Psoas muscle (tissue), 8 donors: ENCODE measurements around the gene OR2A2. TPM values are rescaled to one million over a fixed set of nuclear protein-coding genes. Genes with fewer than 3 reads are reported as not detected.

Experiments
- ATAC-seq, 4 donors: fragments of 200-7000 bp; cut with Tn5 transposase; one replicate each; pipeline ENCODE4 v1.9.1; 2020; ENCODE audit warnings: moderate library complexity in 3 of 4, mild to moderate bottlenecking in 2 of 4
- DNase-seq, 2 donors: peaks; one replicate each; pipeline ENCODE4 v3.0.0-alpha.2; 2020
- H3K27ac ChIP-seq: fragments of 200-600 bp; one replicate; pipeline ENCODE4 v1.8.0; 2022
- H3K27me3 ChIP-seq, 3 donors: fragments of 200-600 bp in 1 of 3; one replicate each; pipeline versions ENCODE4 v1.6.1 to v1.8.0; 2013 to 2022; ENCODE audit warnings: low read length in 2 of 3, mild to moderate bottlenecking in 2 of 3, moderate library complexity in 1 of 3; ENCODE audit not compliant: insufficient read depth in 3 of 3
- H3K36me3 ChIP-seq, 2 donors: fragments of 200-600 bp in 1 of 2; one replicate each; pipeline versions ENCODE4 v1.6.1 to v1.8.0; 2013 to 2022; ENCODE audit warnings: low read depth in 1 of 2, mild to moderate bottlenecking in 1 of 2, moderate library complexity in 1 of 2; ENCODE audit not compliant: insufficient read depth in 1 of 2
- H3K4me1 ChIP-seq: fragments of 200-600 bp; one replicate; pipeline ENCODE4 v1.8.0; 2022
- H3K4me3 ChIP-seq: fragments of 200-600 bp; one replicate; pipeline ENCODE4 v1.8.0; 2022; ENCODE audit warnings: mild to moderate bottlenecking
- H3K9me3 ChIP-seq: fragments of 200-600 bp; one replicate; pipeline ENCODE4 v1.8.0; 2022
- WGBS, 3 donors: extraction: QIAGEN DNeasy Blood & Tissue Kit; methylation state at CpG; one replicate each; pipeline versions ENCODE4 v1.1.6 to v1.1.7; 2013; 5-methylcytosine and 5-hydroxymethylcytosine counted together
- intact Hi-C, 2 donors: fragments of 100-400 bp; cut with DNase I; formaldehyde crosslinking; loops; one replicate each; pipeline versions ENCODE4 v1.11.0 to v1.14.2; 2022
- polyA plus RNA-seq, 3 donors: library from polyadenylated mRNA; stranded (reverse); fragments of 200-250 nt; gene quantifications; one replicate each; pipeline ENCODE4 v1.2.3, GENCODE V29; 2013
- total RNA-seq, 4 donors: library from RNA; stranded (reverse); fragmentation: NEBNext Ultra II Directional in 2 of 4; extraction: Animal tissue kit (Norgen Biotek cat#: 25700) in 2 of 4; gene quantifications; one replicate each; pipeline versions ENCODE4 v1.2.1 to v1.2.4, GENCODE V29; 2021 to 2023
- TF ChIP-seq, protein P1 (sequence below): fragments of 200-600 bp; IDR thresholded peaks from one replicate; pipeline ENCODE4 v1.8.0; 2022; ENCODE audit warnings: antibody characterized with exemption
- donor health status: healthy with polysubstance abuse.
- donor health status: DM: no; HTN: no; CAD: no; lungs with moderate emphysema.
- donor health status: Bipolar disorder and iron deficiency.
- donor health status: healthy.
- donor health status: DM: yes; HTN: yes; CAD: no.
- donor health status: DM: no; HTN: no; CAD: no.
- donor health status: DM: no; HTN: no; CAD: no.
- donor health status: DM: yes; HTN: yes; CAD: no.

OR2A2 gene
- total and polyA plus RNA-seq, 7 donors: not detected

DNA sequence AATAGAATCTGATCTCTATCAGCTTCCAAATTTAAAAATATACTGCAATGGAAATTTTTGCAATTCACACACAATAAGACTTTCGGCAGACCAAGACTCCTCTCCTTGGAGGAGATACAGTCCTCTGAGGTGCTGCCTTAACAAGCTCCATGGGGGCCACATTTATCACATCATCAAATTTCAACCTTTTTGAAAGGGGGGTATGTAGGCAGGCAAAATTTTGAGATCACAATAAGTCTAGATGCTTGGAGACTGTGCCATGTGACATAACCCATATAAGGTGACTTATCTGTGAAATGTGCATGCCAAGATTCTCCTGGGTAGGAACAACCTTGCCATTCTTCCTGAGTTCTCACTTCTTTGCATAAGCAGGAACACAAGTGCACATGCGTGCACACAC is 23.4 kb upstream of the OR2A2 start, which contains the start of gene OR2A12:
OR2A12 (plus strand) TSS at position 301 of the 400 bp plus-strand sequence. CDS start 8,830 bp downstream, outside the sequence.
- Histone ChIP-seq H3K4me1 (no peaks in the 10 kb centered on the region), H3K36me3 (no peaks in the 10 kb centered on the region), H3K27ac (no peak within 1 kb of the TSS), H3K9me3 (peaks cover 6% of the 10 kb centered on the region), H3K27me3 (no peaks in the 10 kb centered on the region), H3K4me3 (no peak within 1 kb of the TSS)
- ATAC-seq (no peak), DNase-seq (no peak)
- TF ChIP-seq, protein P1, sequence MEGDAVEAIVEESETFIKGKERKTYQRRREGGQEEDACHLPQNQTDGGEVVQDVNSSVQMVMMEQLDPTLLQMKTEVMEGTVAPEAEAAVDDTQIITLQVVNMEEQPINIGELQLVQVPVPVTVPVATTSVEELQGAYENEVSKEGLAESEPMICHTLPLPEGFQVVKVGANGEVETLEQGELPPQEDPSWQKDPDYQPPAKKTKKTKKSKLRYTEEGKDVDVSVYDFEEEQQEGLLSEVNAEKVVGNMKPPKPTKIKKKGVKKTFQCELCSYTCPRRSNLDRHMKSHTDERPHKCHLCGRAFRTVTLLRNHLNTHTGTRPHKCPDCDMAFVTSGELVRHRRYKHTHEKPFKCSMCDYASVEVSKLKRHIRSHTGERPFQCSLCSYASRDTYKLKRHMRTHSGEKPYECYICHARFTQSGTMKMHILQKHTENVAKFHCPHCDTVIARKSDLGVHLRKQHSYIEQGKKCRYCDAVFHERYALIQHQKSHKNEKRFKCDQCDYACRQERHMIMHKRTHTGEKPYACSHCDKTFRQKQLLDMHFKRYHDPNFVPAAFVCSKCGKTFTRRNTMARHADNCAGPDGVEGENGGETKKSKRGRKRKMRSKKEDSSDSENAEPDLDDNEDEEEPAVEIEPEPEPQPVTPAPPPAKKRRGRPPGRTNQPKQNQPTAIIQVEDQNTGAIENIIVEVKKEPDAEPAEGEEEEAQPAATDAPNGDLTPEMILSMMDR: no peak
- intact Hi-C loops: no loop called here
- WGBS, 3 donors: 84 to 87% (median 84%) methylated on average over 2 of the region's 2 CpGs

DNA sequence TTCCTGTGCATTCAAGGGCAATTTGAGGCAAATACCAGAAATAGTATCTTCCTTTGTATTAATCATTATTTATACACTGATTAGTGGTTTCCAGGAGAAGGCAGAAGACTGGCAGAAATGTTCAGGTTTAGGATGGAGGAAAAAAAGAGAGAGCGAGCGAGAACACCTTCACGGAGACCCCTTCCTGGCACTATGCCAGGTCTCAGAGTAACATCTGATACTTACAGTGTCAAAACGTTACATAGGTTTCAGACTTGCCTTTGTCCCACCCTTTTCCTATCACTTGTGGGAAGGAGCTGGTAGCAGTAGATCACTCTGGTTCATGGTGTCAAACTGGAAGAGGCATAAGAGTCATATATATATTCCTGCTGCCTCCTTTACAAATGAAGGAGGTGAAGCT is 22.7 kb upstream of the OR2A2 start:
- Histone ChIP-seq H3K4me3 (no peak overlapping the region), H3K27ac (no peak overlapping the region), H3K9me3 (peaks cover 6% of the 10 kb centered on the region), H3K36me3 (no peaks in the 10 kb centered on the region), H3K27me3 (no peaks in the 10 kb centered on the region), H3K4me1 (no peaks in the 10 kb centered on the region)
- no peak for DNase-seq
- WGBS, 3 donors: 49 to 55% (median 53%) methylated on average over 4 of the region's 4 CpGs
- TF ChIP-seq, protein P1: no peak
- ATAC-seq: no peak
- intact Hi-C loops: no loop called here

DNA sequence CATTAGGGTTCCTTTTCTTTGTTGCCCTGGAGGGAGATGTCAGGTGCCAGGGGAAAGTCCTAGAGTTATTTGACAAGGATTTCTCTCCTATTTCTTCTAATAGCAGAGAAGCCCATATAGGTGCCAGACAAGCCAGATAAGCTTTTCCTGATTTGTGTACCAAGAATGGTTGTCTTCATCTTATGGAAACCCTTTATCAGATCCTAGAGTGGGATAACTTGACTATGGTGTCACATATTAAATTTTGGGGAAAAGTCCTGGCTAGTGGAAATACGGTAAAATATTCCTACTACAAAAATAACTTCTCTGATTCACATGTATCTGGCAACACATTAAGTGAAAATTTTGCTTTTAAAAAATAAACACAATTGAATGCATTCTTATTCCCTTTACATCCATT is 22.2 kb upstream of the OR2A2 start:
- TF ChIP-seq, protein P1: no peak
- no peaks in the 10 kb centered on the region for H3K36me3 ChIP-seq
- no peak for ATAC-seq
- peaks cover 6% of the 10 kb centered on the region for H3K9me3 ChIP-seq
- DNase-seq: no peak
- no peak overlapping the region for H3K4me3 ChIP-seq
- intact Hi-C loops: no loop called here
- WGBS, 3 donors: 70 to 84% (median 73%) methylated on average over 1 of the region's 1 CpG
- H3K27me3 ChIP-seq: no peaks in the 10 kb centered on the region
- no peaks in the 10 kb centered on the region for H3K4me1 ChIP-seq
- H3K27ac ChIP-seq: no peak overlapping the region

DNA sequence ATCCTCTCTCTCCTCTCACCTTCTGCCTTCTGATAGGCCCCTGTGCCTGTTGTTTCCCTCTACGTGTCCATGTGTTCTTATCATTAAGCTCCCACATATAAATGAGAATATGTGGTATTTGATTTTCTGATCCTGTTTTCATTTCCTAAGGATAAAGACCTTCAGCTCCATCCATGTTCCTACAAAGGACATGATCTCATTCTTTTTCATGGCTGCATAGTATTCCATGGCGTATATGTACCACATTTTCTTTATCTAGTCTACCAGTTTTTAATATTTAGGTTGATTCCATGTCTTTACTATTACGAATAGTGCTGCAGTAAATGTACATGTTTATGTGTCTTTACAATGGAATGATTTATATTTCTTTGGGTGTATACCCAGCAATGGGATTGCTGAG is 18.7 kb upstream of the OR2A2 start:
- Histone ChIP-seq H3K36me3 (no peaks in the 10 kb centered on the region), H3K4me1 (no peaks in the 10 kb centered on the region), H3K4me3 (no peak overlapping the region), H3K9me3 (peaks cover 6% of the 10 kb centered on the region), H3K27ac (no peak overlapping the region), H3K27me3 (peaks cover 0 to 2% (median 0%) of the 10 kb centered on the region in 3 donors)
- intact Hi-C loops: no loop called here
- TF ChIP-seq, protein P1: no peak
- no peak for DNase-seq
- ATAC-seq: no peak
- 85 to 88% (median 87%) methylated on average over 3 of the region's 3 CpGs for WGBS, 3 donors

DNA sequence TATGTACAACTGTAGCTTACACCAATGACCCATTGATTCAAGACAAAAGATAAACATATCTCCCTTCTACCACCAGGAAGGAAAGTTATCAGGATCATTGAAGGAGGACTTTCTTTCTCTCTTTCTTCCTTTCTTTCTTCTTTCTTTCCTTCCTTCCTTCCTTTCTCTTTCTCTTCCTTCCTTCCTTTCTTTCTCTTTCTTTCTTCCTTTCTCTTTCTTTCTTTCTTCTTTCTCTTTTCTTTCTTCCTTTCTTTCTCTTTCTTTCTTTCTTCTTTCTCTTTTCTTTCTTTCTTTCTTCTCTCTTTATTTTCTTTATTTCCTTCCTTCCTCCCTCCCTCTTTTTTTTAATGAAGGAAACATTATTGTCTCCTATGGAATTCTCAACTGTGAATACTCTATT is 10.6 kb upstream of the OR2A2 start:
- H3K9me3 ChIP-seq: no peaks in the 10 kb centered on the region
- no peak for ATAC-seq
- no peaks in the 10 kb centered on the region for H3K4me1 ChIP-seq
- H3K27ac ChIP-seq: no peak overlapping the region
- H3K4me3 ChIP-seq: no peak overlapping the region
- intact Hi-C loops: no loop called here
- H3K27me3 ChIP-seq: peaks cover 0 to 2% (median 0%) of the 10 kb centered on the region in 3 donors
- no peaks in the 10 kb centered on the region for H3K36me3 ChIP-seq
- TF ChIP-seq, protein P1: no peak
- no peak for DNase-seq
